Heart right ventricle (tissue), 16 donors: ENCODE results near the gene LINGO1. TPM values are rescaled to one million over a fixed set of nuclear protein-coding genes. Genes with fewer than 3 reads are reported as not detected.

ENCODE experiments used
- ATAC-seq, 8 donors: fragments of 200-7000 bp; cut with Tn5 transposase; one replicate each; pipeline ENCODE4 v1.9.1; 2020; ENCODE audit warnings: mild to moderate bottlenecking in 8 of 8, moderate library complexity in 8 of 8, moderate number of reproducible peaks in 1 of 8
- DNase-seq, 2 donors: peaks; one replicate each; pipeline ENCODE4 v3.0.0-alpha.2; 2020
- H3K27ac ChIP-seq, 10 donors: fragments of 200-600 bp; sonication (generic) in 2 of 10; one replicate each; pipeline versions ENCODE4 v1.5.0 to v1.8.0; 2020 to 2022; ENCODE audit warnings: mild to moderate bottlenecking in 3 of 10
- H3K27me3 ChIP-seq, 7 donors: fragments of 200-600 bp; one replicate each; pipeline ENCODE4 v1.8.0; 2021 to 2022; ENCODE audit warnings: mild to moderate bottlenecking in 2 of 7
- H3K36me3 ChIP-seq, 9 donors: fragments of 200-600 bp; sonication (generic) in 1 of 9; one replicate each; pipeline versions ENCODE4 v1.5.0 to v1.8.0; 2020 to 2022; ENCODE audit warnings: mild to moderate bottlenecking in 2 of 9
- H3K4me1 ChIP-seq, 9 donors: fragments of 200-600 bp; sonication (generic) in 1 of 9; one replicate each; pipeline versions ENCODE4 v1.5.0 to v1.8.0; 2020 to 2022; ENCODE audit warnings: mild to moderate bottlenecking in 4 of 9
- H3K4me3 ChIP-seq, 10 donors: fragments of 200-600 bp; sonication (generic) in 2 of 10; one replicate each; pipeline versions ENCODE4 v1.5.0 to v1.8.0; 2020 to 2022; ENCODE audit warnings: mild to moderate bottlenecking in 7 of 10, moderate library complexity in 2 of 10
- H3K9me3 ChIP-seq, 11 donors: fragments of 200-600 bp in 10 of 11; sonication (generic) in 2 of 11; one replicate each; pipeline versions ENCODE4 v1.5.0 to v1.8.0; 2013 to 2022; ENCODE audit warnings: mild to moderate bottlenecking in 2 of 11, control low read depth in 1 of 11, moderate library complexity in 1 of 11
- WGBS, 2 donors: extraction: QIAGEN DNeasy Blood & Tissue Kit; methylation state at CpG; one replicate each; pipeline ENCODE4 v1.1.7; 2013; ENCODE audit warnings: inconsistent platforms in 1 of 2; 5-methylcytosine and 5-hydroxymethylcytosine counted together
- intact Hi-C, 10 donors: fragments of 100-400 bp; cut with DNase I; formaldehyde crosslinking; loops; one replicate each; pipeline versions ENCODE4 v1.11.1 to v1.14.2; 2022
- polyA plus RNA-seq, 2 donors: library from polyadenylated mRNA; stranded (reverse); fragments of 200-250 nt; gene quantifications; one replicate each; pipeline ENCODE4 v1.2.3, GENCODE V29; 2013
- total RNA-seq, 10 donors: library from RNA; stranded (reverse); fragmentation: NEBNext Ultra II Directional in 3 of 10; extraction: Animal tissue kit (Norgen Biotek cat#: 25700) in 3 of 10; gene quantifications; one replicate each; pipeline versions ENCODE4 v1.2.1 to v1.2.4, GENCODE V29; 2021 to 2023
- TF ChIP-seq, protein P1 (sequence below), 9 donors: fragments of 200-600 bp; sonication (generic) in 2 of 9; IDR thresholded peaks; one replicate each; pipeline versions ENCODE4 v1.5.0 to v1.8.0; 2021 to 2022; ENCODE audit warnings: antibody characterized with exemption in 9 of 9, mild to moderate bottlenecking in 5 of 9, moderate library complexity in 1 of 9
- donor health status: Arrhythmogenic right ventricular cardiomyopathy.
- donor health status: ischemic (EF 13 %, LVEDD 7.1; RV severe dilation, severe dysfunction).
- donor health status: healthy with polysubstance abuse.
- donor health status: DM: no; HTN: yes; CAD: no.
- donor health status: DM: no; HTN: no; CAD: no.
- donor health status: ischemic (EF 25% LVEDD 6.9; RV normal size, moderate dysfunction).
- donor health status: ischemic (EF 25% LVEDD 5.7; RV mildly dilated, moderate dysfunction).
- donor health status: healthy.
- donor health status: DM: yes; HTN: yes; CAD: no.
- donor health status: Ischemic cardiomyopathy.
- donor health status: ischemic (EF 35%, LVEDD 5.7; RV mildly dilated, moderate dysfunction).
- donor health status: nonischemic (EF 11% LVEDD 7.7; RV severe dilation, severe dysfunction).
- donor health status: DM: yes; HTN: yes; CAD: no.
- donor health status: PGD.
- donor health status: ischemic (EF 29% LVEDD 5.4; RV normal size, mild dysfunction).
- donor health status: nonischemic (EF 23%, LVEDD 6.1; RV moderate dilation, normal function).

LINGO1 gene
- total and polyA plus RNA-seq, 12 donors: 0.70 to 2.7 (median 1.3) TPM

DNA sequence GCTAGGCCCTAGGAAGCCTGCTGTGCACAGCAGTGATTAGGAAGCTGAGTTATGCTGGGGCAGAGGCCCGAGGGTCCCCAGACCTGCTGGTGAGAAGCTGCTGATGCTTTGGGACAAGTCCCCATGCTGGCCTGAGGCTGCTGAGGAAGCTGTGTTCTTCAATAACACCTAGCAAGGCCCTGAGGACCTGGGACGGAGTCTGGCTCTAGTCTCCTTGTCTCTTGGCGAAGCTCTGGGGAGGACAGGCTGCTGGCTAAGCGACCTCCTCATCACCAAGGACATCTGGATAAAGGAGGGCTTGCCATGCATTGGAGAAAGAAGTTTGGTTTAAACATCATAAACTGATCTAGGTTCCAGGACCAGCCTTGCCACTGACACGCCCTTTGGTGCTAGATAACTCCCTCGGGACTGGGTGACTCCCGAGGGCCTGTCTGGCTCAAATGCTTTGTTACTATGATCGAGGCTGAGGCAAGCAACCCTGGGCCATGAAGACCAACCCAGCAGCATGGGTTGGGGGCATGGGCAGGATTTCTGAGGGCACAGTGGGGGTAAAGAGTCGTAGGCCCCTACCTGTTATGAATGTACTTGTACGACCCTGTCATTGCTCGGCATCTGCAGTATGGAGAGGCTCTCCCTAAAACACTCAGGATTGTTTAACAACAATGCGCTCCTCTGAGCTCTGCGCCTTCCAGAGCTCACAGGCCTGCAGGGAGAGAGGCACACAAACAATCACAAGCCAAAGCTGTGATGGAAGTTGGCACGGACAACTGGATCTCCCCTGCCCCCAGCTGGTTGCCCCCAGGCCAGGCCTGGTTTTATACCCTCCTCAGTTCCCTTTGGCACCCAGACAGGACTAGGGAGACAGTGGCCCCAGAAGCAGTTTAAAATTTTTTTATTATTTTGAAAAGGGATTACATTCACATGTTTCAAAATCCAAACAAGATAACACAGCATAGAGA is 64.4 kb downstream of the LINGO1 start:
- peak overlapping the region in 7 of 10 donors; percentile 2 to 66 (median 49) for H3K27ac ChIP-seq
- H3K36me3 ChIP-seq: no peaks in the 10 kb centered on the region
- intact Hi-C loops: no loop called here
- no peaks in the 10 kb centered on the region for H3K27me3 ChIP-seq
- H3K9me3 ChIP-seq: peaks cover 0 to 3% (median 0%) of the 10 kb centered on the region in 11 donors
- ATAC-seq (no peak), DNase-seq (no peak)
- TF ChIP-seq, protein P1, sequence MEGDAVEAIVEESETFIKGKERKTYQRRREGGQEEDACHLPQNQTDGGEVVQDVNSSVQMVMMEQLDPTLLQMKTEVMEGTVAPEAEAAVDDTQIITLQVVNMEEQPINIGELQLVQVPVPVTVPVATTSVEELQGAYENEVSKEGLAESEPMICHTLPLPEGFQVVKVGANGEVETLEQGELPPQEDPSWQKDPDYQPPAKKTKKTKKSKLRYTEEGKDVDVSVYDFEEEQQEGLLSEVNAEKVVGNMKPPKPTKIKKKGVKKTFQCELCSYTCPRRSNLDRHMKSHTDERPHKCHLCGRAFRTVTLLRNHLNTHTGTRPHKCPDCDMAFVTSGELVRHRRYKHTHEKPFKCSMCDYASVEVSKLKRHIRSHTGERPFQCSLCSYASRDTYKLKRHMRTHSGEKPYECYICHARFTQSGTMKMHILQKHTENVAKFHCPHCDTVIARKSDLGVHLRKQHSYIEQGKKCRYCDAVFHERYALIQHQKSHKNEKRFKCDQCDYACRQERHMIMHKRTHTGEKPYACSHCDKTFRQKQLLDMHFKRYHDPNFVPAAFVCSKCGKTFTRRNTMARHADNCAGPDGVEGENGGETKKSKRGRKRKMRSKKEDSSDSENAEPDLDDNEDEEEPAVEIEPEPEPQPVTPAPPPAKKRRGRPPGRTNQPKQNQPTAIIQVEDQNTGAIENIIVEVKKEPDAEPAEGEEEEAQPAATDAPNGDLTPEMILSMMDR (IDR thresholded peaks at IDR 0.05): no peak
- peak overlapping the region in 2 of 10 donors; percentile 34 to 41 for H3K4me3 ChIP-seq
- 88 to 91% methylated on average over 14 of the region's 14 CpGs for WGBS, 2 donors
- peaks cover 0 to 19% (median 10%) of the 10 kb centered on the region in 9 donors for H3K4me1 ChIP-seq

DNA sequence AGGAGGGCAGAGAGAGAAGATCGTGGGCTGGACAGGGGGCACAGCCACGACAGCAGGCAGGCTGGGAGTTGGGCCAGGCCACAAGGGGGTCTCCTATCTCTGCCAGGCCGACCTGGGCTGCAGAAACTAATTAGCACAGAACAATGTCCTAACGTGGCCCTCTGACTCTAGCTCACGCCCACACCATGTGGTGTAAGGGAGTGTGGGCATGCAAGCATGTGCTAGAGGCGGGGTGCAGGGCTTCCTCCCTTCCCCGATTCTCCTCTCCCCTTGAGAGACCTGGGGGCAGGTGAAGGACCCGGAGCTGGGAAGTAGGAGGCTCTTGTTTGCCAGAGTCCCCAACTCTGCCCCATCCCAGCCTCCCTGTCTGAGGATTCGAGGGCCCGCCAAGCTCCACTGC is 65.5 kb downstream of the LINGO1 start:
- Histone ChIP-seq H3K27ac (no peak overlapping the region), H3K4me3 (no peak overlapping the region), H3K9me3 (peaks cover 0 to 3% (median 0%) of the 10 kb centered on the region in 11 donors), H3K4me1 (peaks cover 0 to 19% (median 10%) of the 10 kb centered on the region in 9 donors), H3K27me3 (no peaks in the 10 kb centered on the region), H3K36me3 (no peaks in the 10 kb centered on the region)
- intact Hi-C loops: no loop called here
- TF ChIP-seq, protein P1 (IDR thresholded peaks at IDR 0.05): no peak
- 91 to 93% methylated on average over 10 of the region's 10 CpGs for WGBS, 2 donors
- ATAC-seq (no peak), DNase-seq (no peak)

DNA sequence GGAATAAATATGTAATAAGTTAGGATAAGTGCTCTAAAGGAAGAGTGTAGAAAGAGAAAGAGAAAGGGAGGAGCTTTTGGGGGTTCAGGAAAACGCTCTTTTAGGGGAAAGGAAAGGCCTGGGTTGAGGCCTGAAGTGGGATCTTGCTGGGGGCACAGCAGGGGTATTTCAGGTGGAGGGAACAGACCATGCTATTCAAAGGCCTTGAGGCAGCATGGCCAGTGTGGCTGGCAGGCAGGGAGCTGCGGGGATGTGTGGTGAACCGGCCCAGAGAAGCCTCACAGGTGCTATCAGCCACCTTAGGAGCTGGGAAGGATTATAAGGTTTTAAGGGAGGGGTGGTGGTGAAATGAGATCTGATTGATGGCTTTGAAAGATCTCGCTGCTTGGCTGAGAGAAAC is 66.6 kb downstream of the LINGO1 start:
- 92 to 94% methylated on average over 4 of the region's 4 CpGs for WGBS, 2 donors
- DNase-seq: no peak

DNA sequence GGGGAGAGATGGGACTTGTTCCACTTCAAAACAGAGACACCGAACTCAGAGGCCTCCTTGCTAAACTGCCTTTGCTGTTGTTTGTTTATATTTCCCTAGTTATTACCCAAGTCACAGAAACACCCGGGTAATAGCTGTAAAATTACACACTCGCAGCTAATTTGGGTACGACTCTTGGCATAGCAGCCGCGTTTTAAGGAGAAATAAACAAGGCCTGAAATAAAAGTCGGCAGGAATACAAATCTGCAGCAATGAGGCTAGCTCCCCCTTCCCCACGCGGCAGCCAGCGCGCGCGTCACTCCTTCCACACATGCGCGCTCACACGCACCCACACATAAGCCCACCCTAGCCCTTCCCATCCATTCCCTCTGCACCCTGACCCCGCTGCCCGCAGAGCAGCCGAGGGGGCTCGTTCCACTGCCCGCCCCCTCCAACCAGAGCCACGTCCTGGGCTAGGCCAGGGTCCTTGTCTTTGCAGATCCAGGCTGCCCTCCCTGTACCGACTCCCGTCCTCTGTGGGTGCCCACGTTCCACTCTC is 67.3 kb downstream of the LINGO1 start:
- peaks cover 0 to 3% (median 0%) of the 10 kb centered on the region in 11 donors for H3K9me3 ChIP-seq
- TF ChIP-seq, protein P1 (IDR thresholded peaks at IDR 0.05): no peak
- intact Hi-C loops: no loop called here
- no peaks in the 10 kb centered on the region for H3K36me3 ChIP-seq
- peaks cover 0 to 3% (median 0%) of the 10 kb centered on the region in 7 donors for H3K27me3 ChIP-seq
- ATAC-seq (no peak), DNase-seq (no peak)
- no peak overlapping the region for H3K4me3 ChIP-seq
- H3K4me1 ChIP-seq: peaks cover 0 to 19% (median 10%) of the 10 kb centered on the region in 9 donors
- 95 to 97% methylated on average over 25 of the region's 25 CpGs for WGBS, 2 donors
- H3K27ac ChIP-seq: no peak overlapping the region

More for the DNA sequence above, 66.6 kb downstream of the LINGO1 start:
- peaks cover 0 to 19% (median 10%) of the 10 kb centered on the region in 9 donors for H3K4me1 ChIP-seq
- H3K4me3 ChIP-seq: no peak overlapping the region
- TF ChIP-seq, protein P1 (IDR thresholded peaks at IDR 0.05): no peak
- intact Hi-C loops: no loop called here
- ATAC-seq: no peak
- H3K27ac ChIP-seq: no peak overlapping the region
- H3K27me3 ChIP-seq: peaks cover 0 to 2% (median 0%) of the 10 kb centered on the region in 7 donors
- H3K9me3 ChIP-seq: peaks cover 0 to 3% (median 0%) of the 10 kb centered on the region in 11 donors
- no peaks in the 10 kb centered on the region for H3K36me3 ChIP-seq
